ENCODE data around the gene NPW.

DNA sequence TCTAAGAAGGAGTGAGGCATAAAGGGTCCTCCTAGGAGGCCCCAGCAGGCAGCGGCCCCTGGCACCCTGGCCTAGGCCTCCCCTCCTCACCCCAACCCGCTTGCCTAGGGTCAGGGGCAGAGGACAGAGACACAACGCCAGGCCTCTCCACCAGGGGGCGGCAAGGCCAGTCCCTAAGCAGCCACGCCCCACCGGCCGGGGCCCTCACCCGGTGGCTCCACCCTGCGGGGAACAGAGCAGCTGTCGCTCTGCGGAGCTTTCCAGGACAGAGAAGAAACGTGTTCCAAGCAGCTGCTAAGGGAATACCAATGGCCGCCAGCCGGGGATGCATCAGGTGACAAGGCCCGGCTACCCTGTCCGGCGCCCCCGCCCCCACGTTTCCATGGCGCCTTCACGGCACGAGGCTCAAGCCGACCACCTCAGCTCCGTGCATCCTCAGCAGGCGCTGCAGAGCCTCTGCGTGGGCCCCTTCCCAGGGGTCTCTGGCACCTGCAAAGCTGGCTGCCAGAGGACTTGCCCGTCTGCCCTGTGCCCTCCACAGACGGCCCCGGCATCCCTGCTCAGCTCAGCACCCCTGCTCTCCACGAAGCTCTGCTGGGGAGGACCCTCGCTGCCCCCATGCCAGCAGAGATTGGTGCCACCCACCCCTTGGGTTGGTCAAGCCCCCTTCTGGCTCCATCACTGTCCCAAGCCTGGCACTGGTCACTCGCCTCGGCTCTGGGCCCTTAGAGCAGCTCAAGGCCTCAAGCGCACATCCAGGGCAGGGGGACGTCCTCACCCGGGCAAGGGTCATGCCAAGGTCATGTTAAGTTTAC is 15.6 kb upstream of the NPW start:
- TF ChIP-seq SUZ12 (IDR thresholded peaks at IDR 0.05; ENCODE audit: extremely low read depth, insufficient read depth, insufficient read length) (no peak), YY1 (IDR thresholded peaks at IDR 0.05; ENCODE audit: insufficient read depth, insufficient read length) (peak; percentile 43)
